Caco-2 (cell line): ENCODE measurements around the gene RAB24. TPM values are rescaled to one million over a fixed set of nuclear protein-coding genes. Genes with fewer than 3 reads are reported as not detected.

Source experiments
- BruUV-seq: library from RNA; stranded (reverse); fragments of 400-500 nt; replicated peaks from 2 replicates; lab custom pipeline; 2021; lab: Mats Ljungman, UMichigan
- CTCF ChIA-PET: fragments of 300-600 bp; sonication (Branson Sonifier 250); formaldehyde crosslinking; loops from one replicate; lab custom pipeline; 2022; ENCODE audit warnings: antibody characterized with exemption; lab: Charles Lee
- POLR2A ChIA-PET: fragments of 300-600 bp; sonication (Branson Sonifier 250); formaldehyde crosslinking; loops from one replicate; lab custom pipeline; 2022; ENCODE audit warnings: antibody characterized with exemption; lab: Charles Lee
- DNase-seq, 2 experiments: peaks; one replicate each; pipeline versions ENCODE4 v3.0.0 to v3.0.0-alpha.2; 2020 to 2022
- H3K27me3 ChIP-seq: replicated peaks from 2 replicates; pipeline ENCODE4 v1.6.0; 2011; ENCODE audit warnings: low read length; ENCODE audit not compliant: control insufficient read depth, insufficient read depth
- H3K36me3 ChIP-seq: 2 replicates; pipeline ENCODE4 v1.5.1; 2011; ENCODE audit warnings: low read length; ENCODE audit not compliant: control insufficient read depth, insufficient read depth
- H3K4me1 ChIP-seq: fragments of 250-450 bp; sonication (Bioruptor Pico); 2 replicates; pipeline ENCODE4 v1.5.1; 2020; ENCODE audit warnings: mild to moderate bottlenecking
- H3K4me3 ChIP-seq: 2 replicates; pipeline ENCODE4 v1.5.1; 2011; ENCODE audit warnings: low read depth, mild to moderate bottlenecking, control low read depth, low read length
- H3K9me3 ChIP-seq: fragments of 250-450 bp; sonication (Bioruptor Pico); 2 replicates; pipeline ENCODE4 v1.5.1; 2020; ENCODE audit warnings: mild to moderate bottlenecking, moderate library complexity
- H3K27ac Mint-ChIP-seq: one replicate; pipeline ENCODE4 v1.8.0; 2022; ENCODE audit warnings: mixed read lengths; ENCODE audit not compliant: unreplicated experiment
- H3K27me3 Mint-ChIP-seq: one replicate; pipeline ENCODE4 v1.8.0; 2022; ENCODE audit warnings: mixed read lengths; ENCODE audit not compliant: insufficient read depth, unreplicated experiment
- H3K36me3 Mint-ChIP-seq: one replicate; pipeline ENCODE4 v1.8.0; 2022; ENCODE audit warnings: mild to moderate bottlenecking, mixed read lengths; ENCODE audit not compliant: insufficient read depth, unreplicated experiment
- H3K4me1 Mint-ChIP-seq: one replicate; pipeline ENCODE4 v1.8.0; 2022; ENCODE audit warnings: low read depth, mixed read lengths; ENCODE audit not compliant: unreplicated experiment
- H3K4me3 Mint-ChIP-seq: one replicate; pipeline ENCODE4 v1.8.0; 2022; ENCODE audit warnings: mild to moderate bottlenecking, moderate library complexity, mixed read lengths; ENCODE audit not compliant: unreplicated experiment
- H3K9me3 Mint-ChIP-seq: one replicate; pipeline ENCODE4 v1.8.0; 2022; ENCODE audit warnings: mixed read lengths; ENCODE audit not compliant: unreplicated experiment
- intact Hi-C: fragments of 100-400 bp; cut with micrococcal nuclease; formaldehyde crosslinking; loops from one replicate; pipeline ENCODE4 v1.10.0; 2022; ENCODE audit not compliant: unreplicated experiment
- total RNA-seq: library from RNA; stranded (reverse); gene quantifications from 2 replicates; pipeline ENCODE4 v1.2.3, GENCODE V29; 2022
- TF ChIP-seq, protein P1 (sequence below), 2 experiments: fragments of 200-600 bp in 1 of 2; IDR thresholded peaks; 1 replicate in 1 of 2; 2 replicates in 1 of 2; pipeline versions ENCODE4 v1.5.1 to v1.8.0; 2011 to 2022; ENCODE audit warnings: antibody characterized with exemption in 1 of 2, control low read depth in 1 of 2, inconsistent platforms in 1 of 2, low read depth in 1 of 2, low read length in 1 of 2, mild to moderate bottlenecking in 1 of 2, moderate library complexity in 1 of 2; ENCODE audit not compliant: insufficient read depth in 1 of 2, severe bottlenecking in 1 of 2, unreplicated experiment in 1 of 2

RAB24 gene
- total RNA-seq, 1 experiment from 2014 or later: 29.9 TPM

DNA sequence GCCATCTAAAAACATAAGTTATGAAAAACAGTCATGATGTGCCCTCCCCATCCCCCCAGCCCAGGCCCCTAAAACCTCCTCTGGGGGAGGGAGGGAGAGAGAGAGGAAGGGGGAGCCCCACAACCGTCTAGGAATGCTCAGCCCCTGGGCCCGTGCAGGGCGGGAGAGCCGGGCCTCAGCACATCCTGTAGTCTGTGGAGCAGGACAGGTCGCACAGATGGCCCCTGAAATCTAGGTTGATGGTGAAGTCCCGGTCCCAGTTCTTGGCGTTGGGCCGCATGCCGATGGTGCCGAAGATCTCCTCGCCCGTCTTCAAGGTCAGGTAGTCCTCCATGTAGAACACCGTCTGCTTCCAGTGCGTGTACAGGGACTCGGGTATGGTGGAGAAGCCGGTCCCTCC is 38.1 kb downstream of the RAB24 start:
- Histone ChIP-seq H3K9me3 (no peaks in the 10 kb centered on the region), H3K27me3 (no peaks in the 10 kb centered on the region), H3K4me1 (no peaks in the 10 kb centered on the region), H3K36me3 (no peaks in the 10 kb centered on the region; the same call in 1 of the 2 replicates), H3K4me3 (no peak overlapping the region)
- Mint-ChIP-seq H3K27ac (no peak overlapping the region), H3K9me3 (no peaks in the 10 kb centered on the region), H3K4me3 (no peak overlapping the region), H3K36me3 (peaks cover 54% of the 10 kb centered on the region), H3K27me3 (no peaks in the 10 kb centered on the region), H3K4me1 (no peaks in the 10 kb centered on the region)
- DNase-seq: no peak
- intact Hi-C loops: no loop called here
- TF ChIP-seq, protein P1, sequence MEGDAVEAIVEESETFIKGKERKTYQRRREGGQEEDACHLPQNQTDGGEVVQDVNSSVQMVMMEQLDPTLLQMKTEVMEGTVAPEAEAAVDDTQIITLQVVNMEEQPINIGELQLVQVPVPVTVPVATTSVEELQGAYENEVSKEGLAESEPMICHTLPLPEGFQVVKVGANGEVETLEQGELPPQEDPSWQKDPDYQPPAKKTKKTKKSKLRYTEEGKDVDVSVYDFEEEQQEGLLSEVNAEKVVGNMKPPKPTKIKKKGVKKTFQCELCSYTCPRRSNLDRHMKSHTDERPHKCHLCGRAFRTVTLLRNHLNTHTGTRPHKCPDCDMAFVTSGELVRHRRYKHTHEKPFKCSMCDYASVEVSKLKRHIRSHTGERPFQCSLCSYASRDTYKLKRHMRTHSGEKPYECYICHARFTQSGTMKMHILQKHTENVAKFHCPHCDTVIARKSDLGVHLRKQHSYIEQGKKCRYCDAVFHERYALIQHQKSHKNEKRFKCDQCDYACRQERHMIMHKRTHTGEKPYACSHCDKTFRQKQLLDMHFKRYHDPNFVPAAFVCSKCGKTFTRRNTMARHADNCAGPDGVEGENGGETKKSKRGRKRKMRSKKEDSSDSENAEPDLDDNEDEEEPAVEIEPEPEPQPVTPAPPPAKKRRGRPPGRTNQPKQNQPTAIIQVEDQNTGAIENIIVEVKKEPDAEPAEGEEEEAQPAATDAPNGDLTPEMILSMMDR (IDR thresholded peaks at IDR 0.05; ENCODE audit: insufficient read depth in 1 of 2, low read depth in 1 of 2, low read length in 1 of 2, severe bottlenecking in 1 of 2, unreplicated experiment in 1 of 2): no peak
- ChIA-PET POLR2A (no interaction called here), CTCF (no interaction called here)
- BruUV-seq: no TSS peak

DNA sequence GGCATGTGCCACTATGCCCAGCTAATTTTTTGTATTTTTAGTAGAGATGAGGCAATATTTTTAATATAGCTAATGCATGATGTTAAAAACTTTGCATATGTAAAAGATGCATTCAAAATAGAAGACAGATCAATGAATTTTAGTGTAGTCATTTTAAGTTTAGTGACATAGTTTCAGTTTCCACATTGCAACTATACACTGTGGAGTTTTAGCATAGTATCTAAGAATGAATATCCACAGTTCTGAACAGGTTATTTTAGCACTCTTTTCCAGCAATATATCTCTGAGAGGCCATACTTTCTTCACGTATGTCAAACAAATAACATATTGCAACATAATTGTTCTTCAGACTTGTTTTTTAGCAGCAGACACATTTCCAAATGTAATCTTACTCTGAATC is 39.3 kb downstream of the RAB24 start:
- H3K36me3 ChIP-seq: no peaks in the 10 kb centered on the region

DNA sequence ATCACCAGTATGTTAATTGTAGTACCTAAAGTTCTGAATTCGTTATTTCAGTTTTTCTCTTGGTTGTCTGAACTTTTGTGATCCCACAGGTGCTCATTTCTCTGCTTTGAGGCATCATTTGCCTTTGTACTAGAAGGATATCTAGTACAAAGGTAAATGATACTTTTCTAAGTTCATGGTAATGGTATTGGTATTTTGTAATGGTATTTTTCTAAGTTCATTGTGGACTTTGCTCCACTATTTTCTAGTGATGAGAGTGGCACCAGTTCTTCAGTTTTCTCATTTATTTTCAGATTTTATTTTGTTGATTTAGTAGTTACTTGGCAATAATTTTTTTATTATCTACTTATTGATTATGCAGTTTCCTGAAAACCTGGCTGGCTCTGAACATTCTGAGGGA is 42.0 kb downstream of the RAB24 start:
- BruUV-seq: no TSS peak
- Mint-ChIP-seq H3K4me1 (no peaks in the 10 kb centered on the region), H3K9me3 (no peaks in the 10 kb centered on the region), H3K4me3 (no peak overlapping the region), H3K27me3 (no peaks in the 10 kb centered on the region), H3K36me3 (peaks cover 76% of the 10 kb centered on the region), H3K27ac (no peak overlapping the region)
- no peaks in the 10 kb centered on the region for H3K4me1 ChIP-seq
- H3K9me3 ChIP-seq: no peaks in the 10 kb centered on the region
- no peaks in the 10 kb centered on the region for H3K36me3 ChIP-seq
- intact Hi-C loops: no loop called here
- H3K4me3 ChIP-seq: no peak overlapping the region
- DNase-seq: no peak
- TF ChIP-seq, protein P1 (IDR thresholded peaks at IDR 0.05; ENCODE audit: insufficient read depth in 1 of 2, low read depth in 1 of 2, low read length in 1 of 2, severe bottlenecking in 1 of 2, unreplicated experiment in 1 of 2): no peak
- CTCF ChIA-PET: no interaction called here
- H3K27me3 ChIP-seq: no peaks in the 10 kb centered on the region
- POLR2A ChIA-PET: no interaction called here

More for the DNA sequence above, 39.3 kb downstream of the RAB24 start:
- no peak for DNase-seq
- no peaks in the 10 kb centered on the region for H3K4me1 ChIP-seq
- no peaks in the 10 kb centered on the region for H3K9me3 ChIP-seq
- no peaks in the 10 kb centered on the region for H3K27me3 Mint-ChIP-seq
- H3K36me3 Mint-ChIP-seq: peaks cover 57% of the 10 kb centered on the region
- TF ChIP-seq, protein P1 (IDR thresholded peaks at IDR 0.05; ENCODE audit: insufficient read depth in 1 of 2, low read depth in 1 of 2, low read length in 1 of 2, severe bottlenecking in 1 of 2, unreplicated experiment in 1 of 2): no peak
- POLR2A ChIA-PET: no interaction called here
- no TSS peak for BruUV-seq
- no peak overlapping the region for H3K4me3 Mint-ChIP-seq
- intact Hi-C loops: no loop called here
- no peaks in the 10 kb centered on the region for H3K4me1 Mint-ChIP-seq
- no peaks in the 10 kb centered on the region for H3K9me3 Mint-ChIP-seq
- no peak overlapping the region for H3K27ac Mint-ChIP-seq
- H3K4me3 ChIP-seq: no peak overlapping the region
- CTCF ChIA-PET: no interaction called here
- H3K27me3 ChIP-seq: no peaks in the 10 kb centered on the region
